CD4-positive, alpha-beta T cell treated with Interferon alpha-2 for 1 hour (primary cell): Measurements from ENCODE around the gene ST8SIA4.
A peak's percentile ranks its signal among the peaks of the same experiment; 100 is the strongest.

Experiments used
- DNase-seq, 2 donors: peaks; one replicate each; pipeline ENCODE4 v3.0.0-alpha.2; 2020 to 2022

The ST8SIA4 gene

DNA sequence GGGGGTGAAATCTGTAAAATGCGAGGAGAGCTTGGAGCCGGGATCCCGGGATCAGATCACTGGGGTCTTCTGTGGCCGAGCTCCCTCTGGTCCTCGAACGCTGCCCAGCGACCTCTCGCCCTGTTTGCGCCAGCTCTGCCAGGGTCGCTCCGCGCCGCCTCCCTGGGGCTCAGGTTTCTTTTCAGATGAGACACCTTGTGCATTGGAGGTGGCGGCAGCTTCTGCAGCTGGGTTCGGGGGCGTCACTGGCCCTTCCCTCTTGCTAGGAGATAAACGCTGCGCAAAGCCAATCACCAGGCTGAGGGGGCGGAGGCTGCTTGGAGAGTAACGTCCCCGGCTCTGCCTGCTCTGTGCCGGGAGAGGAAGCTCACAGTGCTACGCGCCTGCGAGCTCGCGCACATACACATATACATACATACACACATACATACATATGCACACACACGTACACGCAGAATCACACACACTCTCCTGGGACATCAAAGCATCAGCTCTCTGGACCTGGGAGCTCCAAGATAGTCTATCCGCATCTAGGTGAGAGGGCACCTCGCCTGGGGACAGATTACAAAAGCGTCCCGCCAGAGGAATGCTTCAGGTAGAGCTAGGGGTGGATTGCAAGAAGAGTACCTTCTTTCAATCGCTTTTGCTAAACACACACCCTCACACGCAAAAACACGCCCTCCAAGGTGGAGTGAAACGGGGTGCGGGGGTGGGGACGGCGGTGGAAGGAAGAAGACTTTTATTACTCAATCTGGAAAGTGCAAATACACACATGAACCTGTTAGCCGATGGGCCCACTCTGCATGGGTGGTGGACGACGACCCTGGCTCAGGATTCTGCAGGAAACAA, at the start of gene ST8SIA4:
Gene ST8SIA4, minus strand, starts transcription at position 244 of the 849 bp plus-strand sequence. CDS start 327 bp downstream, outside the sequence.
- DNase-seq, result peak; percentile 91 to 93

- no peak for DNase-seq
Measured at GRCh38 chr5:100950985-100951384, 47.9 kb upstream of the ST8SIA4 start.

DNA sequence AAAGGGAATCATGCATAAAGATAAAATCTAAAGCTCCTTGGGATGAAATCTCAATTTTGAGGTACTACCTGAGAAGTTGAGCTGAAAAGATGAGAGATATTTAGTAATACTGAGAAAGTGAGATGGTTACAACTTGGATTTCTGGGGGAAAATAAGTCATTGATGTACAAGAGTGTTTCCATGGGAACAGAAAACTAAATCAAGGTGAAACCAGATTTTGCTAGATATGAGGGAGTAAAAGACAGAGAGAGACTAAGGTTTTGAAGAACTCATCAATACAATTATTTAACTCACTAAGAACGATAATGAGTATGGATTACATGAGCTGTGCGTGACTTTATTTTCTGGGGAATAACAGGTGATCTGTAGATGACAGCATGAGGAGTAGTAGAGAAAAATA, 10.2 kb upstream of the ST8SIA4 start:
- no peak for DNase-seq

DNA sequence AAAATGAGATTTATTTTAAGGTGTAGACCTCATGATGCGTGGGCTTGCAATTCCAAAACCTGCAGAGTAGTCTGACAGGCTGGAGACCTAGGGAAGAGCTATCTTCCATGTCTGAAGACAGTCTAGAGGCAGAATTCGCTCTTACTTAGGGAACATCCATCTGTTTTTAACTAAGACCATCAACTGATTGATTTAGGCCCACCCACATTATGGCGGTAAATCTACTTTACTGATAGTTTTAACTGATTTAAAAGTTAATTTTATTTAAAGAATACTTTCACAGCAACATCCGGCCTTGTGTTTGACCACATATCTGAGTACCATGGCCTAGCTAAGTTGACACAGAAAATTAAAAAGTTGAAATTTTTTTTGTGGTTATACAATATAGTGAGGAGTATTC, 6.0 kb upstream of the ST8SIA4 start:
- DNase-seq, result no peak

DNA sequence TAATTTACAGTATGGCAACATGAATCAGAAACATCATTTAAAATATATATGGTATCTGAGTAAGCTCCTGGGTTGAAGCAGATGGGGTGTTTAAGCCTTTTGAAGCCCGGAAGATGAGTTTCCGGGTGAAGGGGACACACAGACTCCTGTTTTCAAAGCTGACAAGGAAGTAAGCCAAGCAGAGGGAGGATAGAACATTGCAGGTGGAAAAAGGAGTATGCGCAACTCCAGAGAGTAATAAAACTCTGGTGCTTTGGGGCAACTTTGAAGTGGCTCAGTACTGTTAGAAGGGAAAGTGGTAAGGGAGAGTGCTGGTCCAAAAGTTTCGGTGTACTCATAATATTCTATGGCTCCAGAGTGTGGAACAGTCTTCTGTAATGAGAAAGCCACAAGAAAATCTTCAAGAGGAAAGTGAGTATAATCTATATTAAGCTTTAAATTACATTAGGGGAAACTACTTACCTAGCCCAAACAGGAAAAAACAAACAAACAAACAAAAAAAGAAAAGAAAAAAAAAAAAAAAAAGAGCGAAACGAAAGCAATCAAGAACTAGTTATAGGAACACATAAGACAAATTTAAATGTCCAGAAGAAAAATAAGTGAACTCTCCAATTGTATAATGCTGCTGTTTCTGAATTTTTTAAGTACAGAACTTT, 2.3 kb upstream of the ST8SIA4 start:
- DNase-seq, result peak in 1 of 2 donors; percentile 52

- peak; percentile 35 to 68 for DNase-seq
Measured at GRCh38 chr5:100904259-100904861, 1.3 kb upstream of the ST8SIA4 start.

GRCh38 chr5:100902440-100903038, 543 bp downstream of the ST8SIA4 start:
- DNase-seq, result peak; percentile 36 to 58

DNA sequence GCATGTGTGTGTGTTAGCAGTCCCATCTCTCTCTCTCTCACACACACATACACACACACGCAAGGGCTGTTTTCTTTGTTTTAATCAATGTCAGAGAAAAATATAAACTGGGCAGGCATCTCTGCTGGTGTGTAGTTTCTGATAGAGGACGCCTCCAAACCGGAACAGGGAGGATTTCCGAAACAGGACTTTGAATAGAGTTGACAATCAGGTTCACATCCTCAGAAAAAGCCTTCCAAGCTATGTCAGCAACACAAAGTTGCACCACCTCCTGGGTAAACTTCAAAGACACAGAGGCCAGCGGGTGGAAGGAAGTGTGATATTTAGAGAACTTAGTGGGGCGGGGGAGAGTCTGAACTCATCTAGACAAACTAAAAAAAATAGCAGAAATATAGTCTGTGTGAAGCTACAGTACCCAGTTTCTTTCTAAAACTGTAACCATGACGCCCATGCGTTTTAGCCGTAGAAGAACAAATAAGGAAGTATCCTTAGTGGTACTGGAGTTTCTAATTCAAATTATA, 1.2 kb downstream of the ST8SIA4 start:
- DNase-seq, result peak; percentile 77 to 85

GRCh38 chr5:100900796-100901781, 2.0 kb downstream of the ST8SIA4 start:
- peak; percentile 90 to 92 for DNase-seq

DNA sequence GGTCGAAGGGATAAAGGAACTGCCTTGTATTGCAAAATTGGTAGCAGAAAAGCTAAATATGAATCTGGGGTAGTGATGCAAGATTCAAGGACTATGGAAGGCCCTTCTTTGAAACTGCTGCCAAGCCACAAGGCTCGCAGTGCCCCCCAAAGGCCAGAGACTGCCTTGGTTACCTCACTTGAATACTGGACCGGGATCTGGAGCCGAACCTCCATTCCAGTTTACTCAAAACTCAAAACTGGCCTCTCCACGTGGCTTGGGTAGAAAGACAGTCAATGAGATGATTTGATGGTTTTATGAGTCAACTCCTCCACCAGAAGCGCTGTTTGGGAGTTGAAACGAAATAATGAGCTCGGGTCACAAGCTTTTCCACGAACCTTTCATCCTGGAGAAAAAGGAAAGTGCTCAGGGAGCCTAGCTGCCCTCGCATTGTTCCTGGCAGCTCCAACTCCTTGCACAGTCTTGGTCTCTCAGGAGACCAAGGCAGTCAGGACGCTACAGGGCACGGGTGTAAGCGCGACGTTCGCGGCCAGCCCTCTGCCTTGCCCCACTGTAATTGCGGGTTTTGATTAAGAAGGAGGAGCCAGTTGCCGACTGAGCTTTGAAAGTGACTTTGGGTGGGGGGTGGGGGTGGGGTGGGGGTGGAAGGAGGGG, 2.8 kb downstream of the ST8SIA4 start:
- peak; percentile 52 to 63 for DNase-seq

DNA sequence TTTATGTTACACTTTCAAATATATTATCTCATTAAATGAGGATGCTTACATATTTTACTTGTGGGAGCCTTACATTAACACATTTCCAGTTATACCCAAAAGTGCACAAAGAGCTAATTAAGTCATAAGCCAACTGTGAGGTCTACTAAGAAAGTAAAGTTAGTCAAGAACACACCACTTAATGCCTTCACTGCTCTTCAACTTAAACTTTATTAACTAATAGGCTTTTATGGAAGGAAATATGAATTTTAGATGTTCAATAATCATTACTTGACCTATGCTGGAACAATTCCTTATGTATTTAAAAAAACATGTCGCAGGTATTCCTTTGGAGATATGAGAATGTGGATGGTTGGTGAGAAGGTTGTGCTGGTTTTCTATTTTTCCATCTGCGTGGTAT, 3.4 kb downstream of the ST8SIA4 start:
- DNase-seq, result no peak

DNA sequence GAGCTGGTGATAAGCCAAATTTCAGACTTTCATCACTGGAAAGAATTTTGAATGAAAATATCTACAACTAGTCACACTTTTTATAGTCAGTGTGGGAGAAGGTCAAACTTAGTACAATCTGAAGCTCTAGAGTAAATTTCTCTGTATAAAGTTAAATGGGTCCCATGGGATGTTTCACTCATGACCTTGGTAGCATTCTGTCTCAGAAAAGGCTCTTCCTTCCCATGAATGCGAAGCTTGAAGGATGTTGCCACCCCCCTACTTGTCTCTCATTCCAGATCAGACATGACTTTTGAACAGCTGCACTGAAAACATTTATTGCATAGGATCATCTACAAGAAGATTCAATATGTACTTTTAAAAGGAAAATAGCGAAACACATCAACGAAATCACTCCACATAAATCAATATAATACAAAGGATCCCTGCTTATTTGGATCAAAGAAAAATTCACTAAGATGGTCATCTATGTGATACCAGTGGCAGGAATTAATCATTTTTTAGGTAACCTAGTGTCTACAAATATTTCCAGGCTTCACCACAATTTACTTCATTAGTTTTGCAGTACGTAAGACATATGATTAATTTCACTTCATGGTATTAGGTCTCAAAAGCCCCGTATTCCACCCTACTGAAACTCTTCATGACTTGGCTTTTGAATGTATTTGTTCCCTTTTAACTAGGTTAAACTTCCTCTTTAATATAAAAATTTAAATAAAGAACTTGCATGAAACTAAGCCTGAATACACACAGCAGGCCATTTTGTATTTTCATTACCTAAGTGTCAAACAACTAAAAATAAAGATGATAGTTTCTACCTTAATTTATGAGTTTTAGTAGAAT, 4.4 kb downstream of the ST8SIA4 start:
- peak in 1 of 2 donors; percentile 11 for DNase-seq

- DNase-seq, result no peak
Measured at GRCh38 chr5:100896054-100896453, 7.0 kb downstream of the ST8SIA4 start.

- peak in 1 of 2 donors; percentile 42 for DNase-seq
Measured at GRCh38 chr5:100890461-100891008, 12.5 kb downstream of the ST8SIA4 start.

DNA sequence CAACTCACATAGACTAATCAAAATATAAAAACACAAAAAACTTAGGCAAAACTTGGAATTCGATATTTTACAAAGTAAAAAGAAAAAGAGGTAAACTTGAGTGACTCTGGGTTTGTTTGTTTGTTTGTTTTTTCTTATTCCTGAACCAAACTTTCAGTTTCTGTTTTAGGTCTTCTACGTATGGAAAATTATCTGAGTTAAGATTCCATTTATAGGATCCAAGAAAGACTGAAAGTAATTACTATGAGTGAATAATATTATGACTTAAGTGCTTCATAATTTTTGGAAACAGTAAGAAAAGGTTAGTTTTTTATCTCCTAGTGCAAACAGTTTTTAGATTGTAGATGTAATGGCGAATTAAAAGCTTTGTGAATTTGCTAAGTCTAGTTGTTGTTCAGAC, 13.2 kb downstream of the ST8SIA4 start:
- DNase-seq, result peak in 1 of 2 donors; percentile 39

- peak in 1 of 2 donors; percentile 76 for DNase-seq
Measured at GRCh38 chr5:100889165-100889743, 13.8 kb downstream of the ST8SIA4 start.

- no peak for DNase-seq
Measured at GRCh38 chr5:100877274-100877673, 25.8 kb downstream of the ST8SIA4 start.

- peak in 1 of 2 donors; percentile 33 for DNase-seq
Measured at GRCh38 chr5:100872408-100873190, 30.5 kb downstream of the ST8SIA4 start.
